Liver (tissue), 9 donors: ENCODE data around the gene GRAP. TPM values are rescaled to one million over a fixed set of nuclear protein-coding genes. Genes with fewer than 3 reads are reported as not detected.
"Not testable (repeated sequence)": the region's sequence is repeated elsewhere in the genome, so short reads cannot be mapped to it uniquely, and the experiment has no call there.

Experiments
- DNase-seq: peaks from one replicate; pipeline ENCODE4 v3.0.0-alpha.2; 2017; ENCODE audit warnings: low spot score
- H3K27ac ChIP-seq, 2 donors: one replicate each; pipeline ENCODE4 v1.7.0; 2013; ENCODE audit warnings: inconsistent platforms in 2 of 2, low read length in 2 of 2, control low read depth in 1 of 2, low read depth in 1 of 2, mild to moderate bottlenecking in 1 of 2
- H3K27me3 ChIP-seq, 4 donors: one replicate each; pipeline versions ENCODE4 v1.6.1 to v1.7.0; 2013; ENCODE audit warnings: low read length in 3 of 4, inconsistent platforms in 1 of 4, mild to moderate bottlenecking in 1 of 4, moderate library complexity in 1 of 4; ENCODE audit not compliant: control insufficient read depth in 4 of 4, insufficient read depth in 4 of 4
- H3K36me3 ChIP-seq, 4 donors: one replicate each; pipeline versions ENCODE4 v1.6.1 to v1.7.0; 2013; ENCODE audit warnings: low read length in 3 of 4, mild to moderate bottlenecking in 3 of 4, low read depth in 1 of 4, moderate library complexity in 1 of 4; ENCODE audit not compliant: control insufficient read depth in 4 of 4, insufficient read depth in 3 of 4
- H3K4me1 ChIP-seq, 4 donors: one replicate each; pipeline versions ENCODE4 v1.6.1 to v1.7.0; 2013; ENCODE audit warnings: low read length in 3 of 4, mild to moderate bottlenecking in 3 of 4, moderate library complexity in 1 of 4; ENCODE audit not compliant: control insufficient read depth in 4 of 4, insufficient read depth in 4 of 4
- H3K4me3 ChIP-seq, 3 donors: one replicate each; pipeline versions ENCODE4 v1.6.1 to v1.7.0; 2013; ENCODE audit warnings: low read length in 3 of 3, control low read depth in 1 of 3, low read depth in 1 of 3, mild to moderate bottlenecking in 1 of 3
- H3K9ac ChIP-seq, 2 donors: one replicate each; pipeline ENCODE4 v1.7.0; 2013; ENCODE audit warnings: low read length in 2 of 2, mild to moderate bottlenecking in 2 of 2, moderate library complexity in 2 of 2, control low read depth in 1 of 2, low read depth in 1 of 2
- H3K9me3 ChIP-seq, 4 donors: one replicate each; pipeline versions ENCODE4 v1.6.1 to v1.7.0; 2013; ENCODE audit warnings: low read length in 3 of 4; ENCODE audit not compliant: control insufficient read depth in 4 of 4
- WGBS: extraction: QIAGEN DNeasy Blood & Tissue Kit; methylation state at CpG from one replicate; pipeline ENCODE4 v1.1.7; 2013; 5-methylcytosine and 5-hydroxymethylcytosine counted together
- polyA plus RNA-seq, 2 donors: library from polyadenylated mRNA; stranded (reverse) in 1 of 2; unstranded in 1 of 2; fragments of 200-250 nt in 1 of 2; fragments of >200 nt in 1 of 2; fragmentation: Nextera tagmentation in 1 of 2; extraction: Ambion mirVana in 1 of 2; gene quantifications; one replicate each; pipeline versions ENCODE4 v1.2.1 to v1.2.3, GENCODE V29; 2013 to 2015
- total RNA-seq, 2 donors: library from RNA; depleted of rRNA; stranded (reverse); fragments of >200 nt; gene quantifications; one replicate each; pipeline ENCODE4 v1.2.3, GENCODE V29; 2014
- donor health status: healthy.
- donor health status: healthy.
- donor health status: healthy.
- donor health status: healthy.
- donor health status: healthy.

Gene GRAP
- total RNA-seq (1 to 10 TPM; 4.4 to 6.5 TPM), polyA plus RNA-seq (1 to 10 TPM; 1.2 to 6.0 TPM)

GRCh38 chr17:19046782-19047375 is at the start of gene GRAP:
Gene GRAP (minus strand): TSS chr17:19046957. CDS start chr17:19046926, 31 bp downstream.
- H3K9ac ChIP-seq, DNase-seq, H3K4me1 ChIP-seq, H3K27ac ChIP-seq, H3K4me3 ChIP-seq, H3K36me3 ChIP-seq, H3K9me3 ChIP-seq, H3K27me3 ChIP-seq: not testable (repeated sequence)
- WGBS, result no CpG with 5 or more reads among the region's 12 CpGs

- not testable (repeated sequence) for H3K27ac ChIP-seq, DNase-seq, H3K4me1 ChIP-seq, H3K9me3 ChIP-seq, H3K9ac ChIP-seq, H3K27me3 ChIP-seq, H3K4me3 ChIP-seq, H3K36me3 ChIP-seq
- 93% methylated on average over 5 of the region's 15 CpGs for WGBS
Observed at GRCh38 chr17:19093684-19094438, 47.1 kb upstream of the GRAP start.

GRCh38 chr17:19092737-19093683 is 46.3 kb upstream of the GRAP start:
- H3K4me1 ChIP-seq, DNase-seq, H3K27ac ChIP-seq, H3K36me3 ChIP-seq, H3K4me3 ChIP-seq, H3K9ac ChIP-seq, H3K27me3 ChIP-seq, H3K9me3 ChIP-seq: not testable (repeated sequence)
- WGBS, result 78% methylated on average over 10 of the region's 15 CpGs

GRCh38 chr17:19090058-19090772 is 43.5 kb upstream of the GRAP start:
- not testable (repeated sequence) for H3K36me3 ChIP-seq, H3K4me1 ChIP-seq, H3K4me3 ChIP-seq, H3K27ac ChIP-seq, H3K9me3 ChIP-seq, DNase-seq, H3K9ac ChIP-seq, H3K27me3 ChIP-seq
- WGBS, result no CpG with 5 or more reads among the region's 13 CpGs

GRCh38 chr17:19088804-19089685 is 42.3 kb upstream of the GRAP start:
- H3K27ac ChIP-seq, H3K27me3 ChIP-seq, H3K4me3 ChIP-seq, H3K36me3 ChIP-seq, H3K9me3 ChIP-seq, H3K4me1 ChIP-seq, DNase-seq, H3K9ac ChIP-seq: not testable (repeated sequence)
- WGBS, result 0% methylated on average over 10 of the region's 77 CpGs

GRCh38 chr17:19077386-19077785 is 30.6 kb upstream of the GRAP start:
- H3K9ac ChIP-seq, H3K4me1 ChIP-seq, H3K9me3 ChIP-seq, H3K36me3 ChIP-seq, H3K27ac ChIP-seq, DNase-seq, H3K27me3 ChIP-seq, H3K4me3 ChIP-seq: not testable (repeated sequence)
- no CpG with 5 or more reads among the region's 3 CpGs for WGBS

GRCh38 chr17:19076398-19077192 is 29.8 kb upstream of the GRAP start:
- H3K27me3 ChIP-seq, H3K4me3 ChIP-seq, H3K4me1 ChIP-seq, DNase-seq, H3K9ac ChIP-seq, H3K36me3 ChIP-seq, H3K27ac ChIP-seq, H3K9me3 ChIP-seq: not testable (repeated sequence)
- WGBS, result 39% methylated on average over 10 of the region's 31 CpGs
